Right cardiac atrium (tissue), 5 donors: ENCODE data around the gene CABLES1. TPM values are rescaled to one million over a fixed set of nuclear protein-coding genes. Genes with fewer than 3 reads are reported as not detected.

ENCODE experiments used
- ATAC-seq, 2 donors: fragments of 200-7000 bp; cut with Tn5 transposase; one replicate each; pipeline versions ENCODE4 v1.8.0 to v1.9.1; 2020; ENCODE audit warnings: moderate library complexity in 2 of 2, mild to moderate bottlenecking in 1 of 2
- DNase-seq, 3 donors: peaks; one replicate each; pipeline ENCODE4 v3.0.0-alpha.2; 2020
- H3K27ac ChIP-seq: one replicate; pipeline ENCODE4 v1.5.1; 2013; ENCODE audit warnings: mild to moderate bottlenecking, low read length, control low read depth, moderate library complexity
- H3K27me3 ChIP-seq: one replicate; pipeline ENCODE4 v1.6.1; 2013; ENCODE audit not compliant: control insufficient read depth, insufficient read depth
- H3K4me1 ChIP-seq: one replicate; pipeline ENCODE4 v1.6.1; 2013; ENCODE audit warnings: low read length; ENCODE audit not compliant: control insufficient read depth, insufficient read depth
- H3K4me3 ChIP-seq: one replicate; pipeline ENCODE4 v1.5.1; 2013; ENCODE audit warnings: low read length, control low read depth
- H3K9me3 ChIP-seq: one replicate; pipeline ENCODE4 v1.6.1; 2013; ENCODE audit warnings: low read length; ENCODE audit not compliant: control insufficient read depth
- WGBS: extraction: QIAGEN DNeasy Blood & Tissue Kit; methylation state at CpG from one replicate; pipeline ENCODE4 v1.1.7; 2013; 5-methylcytosine and 5-hydroxymethylcytosine counted together
- intact Hi-C, 4 donors: fragments of 100-400 bp; cut with DNase I; formaldehyde crosslinking; loops; one replicate each; pipeline versions ENCODE4 v1.11.0 to v1.14.0; 2022 to 2023
- polyA plus RNA-seq: library from polyadenylated mRNA; stranded (reverse); fragments of 200-250 nt; gene quantifications from one replicate; pipeline ENCODE4 v1.2.3, GENCODE V29; 2013
- total RNA-seq, 4 donors: library from RNA; stranded (reverse); fragmentation: NEBNext Ultra II Directional; extraction: Animal tissue kit (Norgen Biotek cat#: 25700); gene quantifications; one replicate each; pipeline ENCODE4 v1.2.1, GENCODE V29; 2021
- donor health status: healthy with polysubstance abuse.
- donor health status: DM: no; HTN: yes; CAD: no.
- donor health status: DM: no; HTN: no; CAD: no.
- donor health status: DM: no; HTN: yes; CAD: no; lungs with severe emphysema.
- donor health status: DM: yes; HTN: yes; CAD: no.

Gene CABLES1
- total and polyA plus RNA-seq, 5 donors: 3.2 to 5.6 (median 4.1) TPM

- Histone ChIP-seq H3K9me3 (no peaks in the 10 kb centered on the region), H3K27me3 (no peaks in the 10 kb centered on the region), H3K4me1 (no peaks in the 10 kb centered on the region), H3K4me3 (no peak overlapping the region), H3K27ac (no peak overlapping the region)
- DNase-seq (no peak), ATAC-seq (no peak)
- intact Hi-C loops: no loop called here
- 98% methylated on average over 2 of the region's 2 CpGs for WGBS
Measured at GRCh38 chr18:23269928-23270327, 134.6 kb downstream of the CABLES1 start.

- H3K4me1 ChIP-seq: no peaks in the 10 kb centered on the region
- 79% methylated on average over 4 of the region's 4 CpGs for WGBS
- DNase-seq (no peak), ATAC-seq (no peak)
- H3K27ac ChIP-seq: no peak overlapping the region
- intact Hi-C loops: no loop called here
- no peaks in the 10 kb centered on the region for H3K27me3 ChIP-seq
- no peak overlapping the region for H3K4me3 ChIP-seq
- H3K9me3 ChIP-seq: no peaks in the 10 kb centered on the region
Measured at GRCh38 chr18:23270986-23271680, 135.8 kb downstream of the CABLES1 start.

GRCh38 chr18:23272498-23273232 is 137.4 kb downstream of the CABLES1 start:
- 85% methylated on average over 11 of the region's 11 CpGs for WGBS
- DNase-seq (no peak), ATAC-seq (no peak)
- intact Hi-C loops: no loop called here
- H3K4me1 ChIP-seq: peaks cover 3% of the 10 kb centered on the region
- H3K27ac ChIP-seq: no peak overlapping the region
- no peaks in the 10 kb centered on the region for H3K27me3 ChIP-seq
- H3K9me3 ChIP-seq: no peaks in the 10 kb centered on the region
- H3K4me3 ChIP-seq: no peak overlapping the region

- ATAC-seq (no peak), DNase-seq (no peak)
- H3K27ac ChIP-seq: no peak overlapping the region
- no peaks in the 10 kb centered on the region for H3K9me3 ChIP-seq
- H3K27me3 ChIP-seq: no peaks in the 10 kb centered on the region
- intact Hi-C loops: no loop called here
- H3K4me1 ChIP-seq: peaks cover 3% of the 10 kb centered on the region
- no peak overlapping the region for H3K4me3 ChIP-seq
- 84% methylated on average over 10 of the region's 10 CpGs for WGBS
Measured at GRCh38 chr18:23273443-23273966, 138.2 kb downstream of the CABLES1 start.

- DNase-seq (peak in 2 of 3 donors; percentile 48 to 65), ATAC-seq (peak; percentile 30 to 52)
- H3K27ac ChIP-seq: no peak overlapping the region
- intact Hi-C loops: no loop called here
- peaks cover 3% of the 10 kb centered on the region for H3K4me1 ChIP-seq
- no peak overlapping the region for H3K4me3 ChIP-seq
- no peaks in the 10 kb centered on the region for H3K9me3 ChIP-seq
- no peaks in the 10 kb centered on the region for H3K27me3 ChIP-seq
- 82% methylated on average over 17 of the region's 17 CpGs for WGBS
Measured at GRCh38 chr18:23274638-23275482, 139.6 kb downstream of the CABLES1 start.

GRCh38 chr18:23276451-23276850 is 141.2 kb downstream of the CABLES1 start:
- ATAC-seq (peak; percentile 81 to 92), DNase-seq (peak in 2 of 3 donors; percentile 73 to 80)
- peaks cover 3% of the 10 kb centered on the region for H3K4me1 ChIP-seq
- H3K27ac ChIP-seq: no peak overlapping the region
- H3K27me3 ChIP-seq: no peaks in the 10 kb centered on the region
- H3K9me3 ChIP-seq: no peaks in the 10 kb centered on the region
- no peak overlapping the region for H3K4me3 ChIP-seq
- WGBS: 50% methylated on average over 5 of the region's 5 CpGs
- intact Hi-C loops: no loop called here

GRCh38 chr18:23277399-23277798 is 142.1 kb downstream of the CABLES1 start:
- Histone ChIP-seq H3K4me3 (no peak overlapping the region), H3K27ac (no peak overlapping the region), H3K4me1 (peaks cover 3% of the 10 kb centered on the region), H3K27me3 (no peaks in the 10 kb centered on the region), H3K9me3 (no peaks in the 10 kb centered on the region)
- DNase-seq (no peak), ATAC-seq (no peak)
- intact Hi-C loops: no loop called here

- Histone ChIP-seq H3K4me3 (no peak overlapping the region), H3K9me3 (no peaks in the 10 kb centered on the region), H3K27ac (no peak overlapping the region), H3K4me1 (peaks cover 3% of the 10 kb centered on the region), H3K27me3 (no peaks in the 10 kb centered on the region)
- ATAC-seq: peak in 1 of 2 donors; percentile 11
- WGBS: 82% methylated on average over 12 of the region's 12 CpGs
- intact Hi-C loops: no loop called here
- DNase-seq: no peak
Measured at GRCh38 chr18:23279931-23280330, 144.6 kb downstream of the CABLES1 start.

- WGBS: 95% methylated on average over 5 of the region's 5 CpGs
- Histone ChIP-seq H3K4me1 (peaks cover 3% of the 10 kb centered on the region), H3K27ac (no peak overlapping the region), H3K4me3 (no peak overlapping the region), H3K27me3 (no peaks in the 10 kb centered on the region), H3K9me3 (no peaks in the 10 kb centered on the region)
- ATAC-seq (no peak), DNase-seq (no peak)
- intact Hi-C loops: no loop called here
Measured at GRCh38 chr18:23280844-23281243, 145.6 kb downstream of the CABLES1 start.

GRCh38 chr18:23281626-23282436 is 146.5 kb downstream of the CABLES1 start:
- no peak for ATAC-seq

More at GRCh38 chr18:23281626-23282436, 146.5 kb downstream of the CABLES1 start:
- no peaks in the 10 kb centered on the region for H3K9me3 ChIP-seq
- H3K27me3 ChIP-seq: no peaks in the 10 kb centered on the region
- DNase-seq: no peak
- no peak overlapping the region for H3K27ac ChIP-seq
- no peaks in the 10 kb centered on the region for H3K4me1 ChIP-seq
- intact Hi-C loops: no loop called here
- WGBS: 79% methylated on average over 14 of the region's 14 CpGs
- no peak overlapping the region for H3K4me3 ChIP-seq
